Left ventricle myocardium inferior (tissue), 1 donor: ENCODE measurements around the gene RERE. TPM values are rescaled to one million over a fixed set of nuclear protein-coding genes. Genes with fewer than 3 reads are reported as not detected.

Experiments
- DNase-seq: peaks from one replicate; pipeline ENCODE4 v3.0.0-alpha.2; 2020
- H3K27ac ChIP-seq: fragments of 200-600 bp; replicated peaks from 2 replicates; pipeline ENCODE4 v1.8.0; 2021
- H3K27me3 ChIP-seq: fragments of 200-600 bp; 2 replicates; pipeline ENCODE4 v1.8.0; 2021; ENCODE audit warnings: low read depth
- H3K36me3 ChIP-seq: fragments of 200-600 bp; 2 replicates; pipeline ENCODE4 v1.8.0; 2021
- H3K4me1 ChIP-seq: fragments of 200-600 bp; 2 replicates; pipeline ENCODE4 v1.8.0; 2021
- H3K4me3 ChIP-seq: fragments of 200-600 bp; 2 replicates; pipeline ENCODE4 v1.8.0; 2021; ENCODE audit warnings: mild to moderate bottlenecking, moderate library complexity
- H3K9me3 ChIP-seq: fragments of 200-600 bp; replicated peaks from 2 replicates; pipeline ENCODE4 v1.8.0; 2021
- intact Hi-C: fragments of 100-400 bp; cut with micrococcal nuclease; formaldehyde crosslinking; loops from one replicate; pipeline ENCODE4 v1.11.0; 2022
- total RNA-seq: library from RNA; stranded (reverse); fragmentation: NEBNext Ultra II Directional; extraction: Animal tissue kit (Norgen Biotek cat#: 25700); gene quantifications from one replicate; pipeline ENCODE4 v1.2.1, GENCODE V29; 2021
- TF ChIP-seq, protein P1 (sequence below): fragments of 200-600 bp; IDR thresholded peaks from 2 replicates; pipeline ENCODE4 v1.8.0; 2021; ENCODE audit warnings: antibody characterized with exemption, mild to moderate bottlenecking, borderline replicate concordance
- donor health status: DM: no; HTN: yes; CAD: no; lungs with severe emphysema.

Gene RERE
- total RNA-seq, 1 donor from 2014 or later = 141 TPM

DNA sequence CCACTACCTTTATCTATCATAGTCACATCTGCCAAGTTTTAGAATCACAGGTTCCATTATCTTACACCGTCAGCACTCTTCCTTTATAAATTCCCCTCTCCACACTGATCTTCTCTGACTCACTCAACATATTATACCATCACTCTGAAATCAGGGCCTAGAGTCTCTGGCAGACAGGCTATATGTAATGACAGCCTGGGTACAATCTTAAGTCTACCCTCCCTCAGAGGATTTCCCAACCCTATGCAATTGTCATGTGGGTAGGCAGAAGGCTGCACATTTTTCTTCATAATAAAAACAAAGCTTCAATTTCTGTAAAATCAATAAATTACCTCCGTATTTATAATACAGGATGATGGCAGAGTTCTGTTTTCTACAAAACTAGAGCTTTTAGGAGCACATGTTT is 138.0 kb downstream of the RERE start:
- intact Hi-C loops = no loop called here
- no peak for DNase-seq
- TF ChIP-seq, protein P1, sequence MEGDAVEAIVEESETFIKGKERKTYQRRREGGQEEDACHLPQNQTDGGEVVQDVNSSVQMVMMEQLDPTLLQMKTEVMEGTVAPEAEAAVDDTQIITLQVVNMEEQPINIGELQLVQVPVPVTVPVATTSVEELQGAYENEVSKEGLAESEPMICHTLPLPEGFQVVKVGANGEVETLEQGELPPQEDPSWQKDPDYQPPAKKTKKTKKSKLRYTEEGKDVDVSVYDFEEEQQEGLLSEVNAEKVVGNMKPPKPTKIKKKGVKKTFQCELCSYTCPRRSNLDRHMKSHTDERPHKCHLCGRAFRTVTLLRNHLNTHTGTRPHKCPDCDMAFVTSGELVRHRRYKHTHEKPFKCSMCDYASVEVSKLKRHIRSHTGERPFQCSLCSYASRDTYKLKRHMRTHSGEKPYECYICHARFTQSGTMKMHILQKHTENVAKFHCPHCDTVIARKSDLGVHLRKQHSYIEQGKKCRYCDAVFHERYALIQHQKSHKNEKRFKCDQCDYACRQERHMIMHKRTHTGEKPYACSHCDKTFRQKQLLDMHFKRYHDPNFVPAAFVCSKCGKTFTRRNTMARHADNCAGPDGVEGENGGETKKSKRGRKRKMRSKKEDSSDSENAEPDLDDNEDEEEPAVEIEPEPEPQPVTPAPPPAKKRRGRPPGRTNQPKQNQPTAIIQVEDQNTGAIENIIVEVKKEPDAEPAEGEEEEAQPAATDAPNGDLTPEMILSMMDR = no peak
- Histone ChIP-seq H3K4me1 (peaks cover 45% of the 10 kb centered on the region), H3K27me3 (no peaks in the 10 kb centered on the region), H3K36me3 (no peaks in the 10 kb centered on the region), H3K9me3 (no peaks in the 10 kb centered on the region), H3K27ac (no peak overlapping the region), H3K4me3 (no peak overlapping the region)

DNA sequence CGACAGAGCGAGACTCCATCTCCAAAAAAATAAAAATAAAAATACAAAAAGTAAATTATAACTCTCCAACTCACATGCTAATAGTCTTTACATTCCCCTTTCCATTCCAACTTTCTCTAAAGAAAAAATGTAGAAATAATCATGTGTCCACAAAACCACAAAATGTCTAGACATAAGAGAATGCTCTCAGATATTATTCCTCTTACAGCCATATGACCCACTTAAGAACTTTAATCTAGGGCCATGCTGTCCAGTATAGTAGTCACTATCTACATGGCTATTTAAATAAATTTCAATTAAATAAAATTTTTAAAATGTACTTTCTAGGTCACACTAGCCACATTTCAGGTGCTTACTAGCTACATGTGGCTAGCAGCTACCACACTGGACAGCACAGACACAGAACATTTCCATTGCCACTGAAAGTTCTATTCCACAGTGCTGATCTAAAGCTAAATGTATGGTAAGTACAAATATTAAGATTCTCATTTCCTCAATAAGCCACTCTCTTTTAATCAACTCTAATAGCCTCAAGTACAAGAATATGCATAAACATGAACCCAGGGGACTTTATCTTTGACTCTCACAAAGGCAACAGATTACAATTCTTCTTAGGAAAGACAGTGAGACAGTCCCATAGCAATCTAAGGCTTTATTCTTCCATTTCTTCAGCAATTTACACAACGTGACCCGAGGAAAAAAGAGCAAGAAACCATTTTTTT is 138.6 kb downstream of the RERE start:
- Histone ChIP-seq H3K4me3 (no peak overlapping the region), H3K27me3 (no peaks in the 10 kb centered on the region), H3K27ac (no peak overlapping the region), H3K9me3 (no peaks in the 10 kb centered on the region), H3K4me1 (peaks cover 47% of the 10 kb centered on the region), H3K36me3 (no peaks in the 10 kb centered on the region)
- DNase-seq = no peak
- TF ChIP-seq, protein P1 = no peak
- intact Hi-C loops = no loop called here

DNA sequence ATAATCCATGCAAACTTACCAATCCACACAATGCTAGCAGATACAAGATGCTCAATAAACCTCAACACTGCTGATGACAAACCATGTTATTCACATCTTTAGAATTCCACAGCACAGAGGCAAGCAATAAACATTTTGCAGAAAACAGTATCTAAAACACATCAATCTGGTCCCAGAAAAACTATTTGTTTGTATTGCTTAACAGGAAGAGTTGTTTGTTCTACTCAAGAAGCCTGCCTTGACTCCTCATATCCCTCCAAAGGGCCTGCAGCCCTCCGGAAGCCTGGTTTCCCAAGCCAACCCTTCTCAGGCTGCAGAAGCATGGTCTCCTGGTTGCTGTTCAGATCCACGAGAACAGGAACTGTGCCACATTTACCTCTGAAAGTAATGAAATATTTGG is 139.7 kb downstream of the RERE start:
- intact Hi-C loops = no loop called here

DNA sequence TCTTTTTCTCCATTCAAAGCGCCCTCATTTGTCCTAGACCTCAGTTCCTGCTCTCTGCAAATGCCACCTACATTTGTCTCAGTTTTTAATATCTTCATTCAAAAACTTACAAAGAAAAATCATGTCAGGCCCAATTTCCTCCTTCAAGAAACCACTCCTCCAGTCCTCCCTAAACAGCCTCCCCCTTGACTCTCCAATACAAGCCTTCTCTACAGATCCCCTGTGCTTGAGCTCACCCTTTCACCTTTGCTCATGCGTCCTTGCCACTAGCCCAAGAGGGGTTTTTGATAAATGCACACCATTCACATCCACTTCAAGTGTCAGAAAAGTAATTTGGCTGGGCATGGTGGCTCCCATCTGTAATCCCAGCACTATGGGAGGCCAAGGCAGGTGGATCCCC is 140.6 kb downstream of the RERE start:
- no peaks in the 10 kb centered on the region for H3K36me3 ChIP-seq
- DNase-seq = no peak
- no peak overlapping the region for H3K27ac ChIP-seq
- H3K27me3 ChIP-seq = no peaks in the 10 kb centered on the region
- no peak overlapping the region for H3K4me3 ChIP-seq
- intact Hi-C loops = no loop called here
- H3K9me3 ChIP-seq = no peaks in the 10 kb centered on the region
- TF ChIP-seq, protein P1 = no peak
- H3K4me1 ChIP-seq = peaks cover 47% of the 10 kb centered on the region

More for the DNA sequence above, 139.7 kb downstream of the RERE start:
- no peak overlapping the region for H3K4me3 ChIP-seq
- no peak for DNase-seq
- H3K4me1 ChIP-seq = peaks cover 47% of the 10 kb centered on the region
- H3K27me3 ChIP-seq = no peaks in the 10 kb centered on the region
- H3K9me3 ChIP-seq = no peaks in the 10 kb centered on the region
- TF ChIP-seq, protein P1 = no peak
- H3K27ac ChIP-seq = no peak overlapping the region
- H3K36me3 ChIP-seq = no peaks in the 10 kb centered on the region

DNA sequence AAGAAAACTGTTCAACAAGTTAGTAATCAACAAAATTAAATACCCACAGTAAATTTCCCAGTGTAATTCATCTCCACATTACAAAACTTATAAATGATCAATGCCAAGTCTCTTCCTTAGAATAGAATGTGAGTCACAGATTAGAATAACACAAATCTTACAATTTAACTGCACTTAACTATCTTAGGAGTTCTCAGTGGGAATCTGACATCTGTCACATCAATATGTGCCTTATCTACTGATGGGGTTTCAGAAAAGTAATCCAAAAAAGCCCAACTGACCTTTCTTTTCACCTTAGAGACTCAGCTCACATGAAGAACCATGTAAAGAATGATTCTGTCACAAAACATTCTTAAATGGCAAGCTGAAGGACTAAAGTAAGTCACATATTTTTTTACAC is 141.4 kb downstream of the RERE start:
- H3K36me3 ChIP-seq = no peaks in the 10 kb centered on the region
- intact Hi-C loops = no loop called here
- no peak for DNase-seq

More for the DNA sequence above, 141.4 kb downstream of the RERE start:
- Histone ChIP-seq H3K4me3 (no peak overlapping the region), H3K27ac (no peak overlapping the region), H3K9me3 (no peaks in the 10 kb centered on the region), H3K4me1 (peaks cover 52% of the 10 kb centered on the region), H3K27me3 (no peaks in the 10 kb centered on the region)
- TF ChIP-seq, protein P1 = no peak
